ENCODE data around the gene CYP1A2.
"Not testable (repeated sequence)": the region's sequence is repeated elsewhere in the genome, so short reads cannot be mapped to it uniquely, and the experiment has no call there.

The CYP1A2 gene, protein sequence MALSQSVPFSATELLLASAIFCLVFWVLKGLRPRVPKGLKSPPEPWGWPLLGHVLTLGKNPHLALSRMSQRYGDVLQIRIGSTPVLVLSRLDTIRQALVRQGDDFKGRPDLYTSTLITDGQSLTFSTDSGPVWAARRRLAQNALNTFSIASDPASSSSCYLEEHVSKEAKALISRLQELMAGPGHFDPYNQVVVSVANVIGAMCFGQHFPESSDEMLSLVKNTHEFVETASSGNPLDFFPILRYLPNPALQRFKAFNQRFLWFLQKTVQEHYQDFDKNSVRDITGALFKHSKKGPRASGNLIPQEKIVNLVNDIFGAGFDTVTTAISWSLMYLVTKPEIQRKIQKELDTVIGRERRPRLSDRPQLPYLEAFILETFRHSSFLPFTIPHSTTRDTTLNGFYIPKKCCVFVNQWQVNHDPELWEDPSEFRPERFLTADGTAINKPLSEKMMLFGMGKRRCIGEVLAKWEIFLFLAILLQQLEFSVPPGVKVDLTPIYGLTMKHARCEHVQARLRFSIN

DNA sequence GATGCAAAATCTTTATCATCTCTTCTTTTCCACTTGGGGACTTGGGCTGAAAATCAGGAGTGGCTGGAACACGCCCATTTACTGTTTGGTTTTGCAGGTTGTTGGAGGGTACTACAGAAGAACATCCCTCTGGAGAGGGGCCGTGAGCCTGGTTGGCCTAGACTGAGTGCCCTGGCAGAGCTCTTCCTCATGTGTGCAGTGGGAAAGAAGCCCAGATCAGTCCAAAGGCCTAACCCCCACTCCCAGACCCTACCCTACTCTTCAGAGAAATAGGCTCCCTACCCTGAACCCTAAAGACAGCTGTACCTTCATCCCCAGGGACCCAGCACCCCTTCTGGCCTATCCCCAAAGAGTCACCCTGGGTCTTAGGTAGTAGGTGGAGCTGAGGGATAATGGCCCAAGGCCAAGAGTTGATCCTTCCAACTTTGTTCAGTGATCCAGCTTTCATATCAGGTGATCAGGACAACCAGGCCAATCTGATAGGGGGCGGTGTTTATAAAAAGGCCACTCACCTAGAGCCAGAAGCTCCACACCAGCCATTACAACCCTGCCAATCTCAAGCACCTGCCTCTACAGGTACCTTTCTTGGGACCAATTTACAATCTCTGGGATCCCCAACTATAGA is at the start of gene CYP1A2:
Gene CYP1A2 (plus strand): TSS at position 524 of the 625 bp plus-strand sequence. CDS start 894 bp downstream, outside the sequence.
- no peak for FAIRE-seq

DNA sequence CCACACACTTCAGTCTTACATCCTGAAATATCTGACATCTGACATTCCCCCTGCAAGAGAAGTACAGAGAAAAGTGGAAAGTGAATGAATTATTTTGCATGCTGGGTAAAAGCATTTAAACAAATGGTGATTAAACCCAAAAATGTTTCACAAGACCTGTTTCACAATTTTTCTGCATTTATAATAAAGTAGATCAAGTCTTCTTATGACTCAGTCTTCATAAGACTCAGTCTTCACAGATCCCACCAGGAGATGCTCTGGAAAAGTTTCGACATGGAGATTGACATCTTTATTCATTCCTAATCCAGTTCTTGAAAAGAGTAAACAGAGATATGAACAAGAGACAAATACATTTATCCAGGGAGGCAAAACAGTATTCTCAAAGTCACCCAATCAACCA is 39.6 kb upstream of the CYP1A2 start:
- FAIRE-seq: no peak

DNA sequence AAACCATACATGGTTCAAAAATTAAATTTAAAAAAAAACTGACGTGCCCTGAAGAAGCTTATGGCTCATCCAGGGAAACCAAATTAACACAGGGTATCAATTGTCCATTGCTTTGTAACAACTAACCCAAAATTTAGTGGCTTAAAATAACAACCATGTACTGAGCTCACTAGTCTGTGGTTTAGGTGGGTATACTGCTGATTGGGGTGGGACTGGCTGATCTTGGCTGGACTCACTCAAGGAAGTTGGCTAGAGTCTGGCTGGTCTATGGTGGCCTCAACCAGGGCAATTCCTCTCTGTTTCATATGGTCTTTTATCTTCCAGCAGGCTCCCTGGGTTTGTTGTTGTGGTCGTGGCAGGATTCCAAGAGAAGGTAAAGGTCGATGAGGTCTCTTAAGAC is 38.8 kb upstream of the CYP1A2 start:
- FAIRE-seq: no peak

DNA sequence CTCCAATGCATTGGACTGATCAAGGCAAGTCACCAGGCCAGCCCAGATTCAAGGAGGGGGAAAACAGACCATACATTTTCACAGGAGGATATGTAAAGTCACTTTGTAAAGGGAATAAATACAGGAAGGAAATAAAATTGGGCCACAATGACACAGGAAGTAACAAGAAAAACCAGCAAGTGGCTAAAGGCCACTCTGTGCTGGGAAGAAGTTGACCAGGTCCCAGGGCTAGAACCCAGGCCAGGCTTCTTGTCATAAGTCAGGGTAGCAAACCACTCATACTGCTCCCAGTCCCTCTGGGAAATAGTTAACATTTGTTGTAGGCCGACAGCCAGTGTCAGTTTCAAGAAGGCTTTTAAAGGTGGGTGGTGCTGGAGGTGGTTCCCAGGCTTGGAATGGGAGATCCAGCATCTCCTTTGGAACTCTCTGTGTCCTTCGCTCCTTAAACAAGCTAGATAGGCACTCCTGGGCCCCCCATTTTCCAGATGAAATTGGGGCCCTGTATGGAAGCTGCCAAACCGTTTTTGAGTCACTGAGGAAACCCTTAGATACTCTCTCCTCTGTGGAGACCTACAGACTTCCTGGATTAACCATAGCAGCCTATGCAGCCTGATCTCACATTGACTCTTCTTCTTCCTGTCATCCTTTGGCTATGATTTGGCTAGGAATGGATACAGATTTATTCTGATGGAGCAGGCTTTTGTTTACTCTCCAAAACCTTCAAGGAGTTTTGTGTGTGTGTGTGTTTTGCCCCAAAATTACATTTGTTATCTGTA is 38.1 kb upstream of the CYP1A2 start:
- no peak for FAIRE-seq

DNA sequence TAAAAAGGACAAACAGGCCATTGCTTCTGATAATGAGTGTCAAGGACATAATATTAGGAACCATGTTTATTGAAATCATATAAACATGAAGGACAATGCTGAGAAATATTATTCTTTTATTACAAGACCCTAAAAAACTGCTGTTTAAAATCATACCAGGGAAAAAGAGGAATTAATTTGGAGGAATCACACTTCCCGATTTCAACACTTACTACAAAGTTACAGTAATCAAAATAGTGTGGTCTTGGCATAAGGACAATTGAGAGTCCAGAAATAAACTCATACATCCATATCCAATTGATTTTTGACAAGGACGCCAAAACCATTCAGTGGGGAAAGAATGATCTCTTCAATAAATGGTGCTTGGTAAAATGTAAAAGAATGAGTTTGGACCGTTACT is 36.3 kb upstream of the CYP1A2 start:
- no peak for FAIRE-seq

DNA sequence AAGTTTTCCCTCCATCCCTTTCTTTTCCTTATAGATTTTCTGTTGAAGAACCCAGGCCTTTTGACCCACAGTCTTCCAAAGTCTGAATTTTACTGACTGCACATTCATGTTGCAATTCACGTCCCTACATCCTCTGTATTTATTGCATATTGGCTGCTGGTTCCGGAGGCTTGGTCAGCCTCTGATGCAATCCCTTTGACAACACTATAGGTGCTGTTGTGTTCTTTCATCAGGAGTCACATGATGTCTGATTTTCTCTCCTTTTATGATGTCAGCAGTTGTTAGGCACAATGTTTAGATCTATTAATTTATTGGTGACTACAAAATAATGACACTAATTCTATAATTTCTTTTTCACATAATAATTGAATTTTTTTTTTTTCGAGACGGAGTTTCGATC is 32.0 kb upstream of the CYP1A2 start:
- no peak for FAIRE-seq

DNA sequence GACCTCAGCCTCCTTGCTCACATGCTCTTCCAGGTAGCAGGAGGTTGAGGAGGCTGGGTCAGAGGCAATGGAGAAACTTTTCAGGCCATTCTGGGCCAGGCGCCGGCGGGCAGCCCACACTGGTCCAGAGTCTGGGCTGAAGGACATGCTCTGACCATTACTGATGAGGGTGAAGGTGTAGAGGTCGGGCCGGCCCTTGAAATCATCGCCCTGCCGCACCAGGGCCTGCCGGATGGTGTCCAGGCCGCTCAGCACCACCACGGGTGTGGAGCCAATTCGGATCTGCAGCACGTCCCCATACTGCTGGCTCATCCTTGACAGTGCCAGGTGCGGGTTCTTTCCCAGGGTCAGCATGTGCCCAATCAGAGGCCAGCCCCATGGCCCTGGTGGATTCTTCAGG is 26.1 kb upstream of the CYP1A2 start:
- no peak for FAIRE-seq

DNA sequence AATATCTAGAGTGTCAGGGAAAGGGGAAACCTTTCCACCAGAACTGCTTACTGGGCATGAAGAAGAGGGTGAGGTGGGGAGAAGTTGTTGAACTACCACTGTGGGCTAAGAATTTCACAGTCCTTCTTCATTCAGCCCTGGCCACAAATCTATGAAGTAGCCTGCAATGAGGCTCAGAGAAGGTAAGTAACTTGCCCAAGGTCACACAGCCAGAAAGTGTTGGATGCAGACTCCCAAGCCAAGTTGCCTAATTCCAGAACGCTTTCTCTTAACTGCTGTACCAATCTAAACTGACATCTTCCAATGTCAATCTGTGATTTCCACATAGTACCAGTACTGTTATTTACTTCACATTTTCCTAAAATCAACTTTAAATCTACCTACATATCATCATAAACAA is 25.5 kb upstream of the CYP1A2 start:
- FAIRE-seq: no peak

DNA sequence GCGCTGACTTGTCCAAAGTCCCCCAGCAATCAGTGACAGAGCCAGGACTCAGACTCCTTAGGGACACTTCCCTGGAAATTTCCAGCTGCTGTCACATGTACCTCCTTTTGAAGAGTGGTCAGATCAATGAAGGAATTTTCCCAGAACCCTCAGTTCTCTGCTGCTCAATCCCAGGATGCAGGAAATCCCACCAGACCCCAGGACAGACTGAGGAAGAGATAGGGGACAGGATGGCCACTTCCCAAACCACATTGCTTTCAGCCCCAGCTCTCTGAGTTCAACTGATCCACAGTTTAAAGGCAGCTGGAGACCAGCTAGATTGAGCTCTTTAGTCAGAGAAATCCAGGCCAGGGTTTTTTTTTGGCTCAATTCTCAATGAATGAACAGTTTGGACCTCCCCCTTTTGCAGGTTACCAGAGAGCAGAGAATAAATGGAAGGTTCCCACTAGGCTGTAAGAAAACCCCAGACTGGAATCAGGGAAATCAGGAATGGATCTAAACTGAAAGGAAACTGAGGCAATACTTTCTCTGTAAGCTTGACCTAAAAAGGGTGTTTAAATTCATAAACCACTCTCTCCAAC is 24.8 kb upstream of the CYP1A2 start:
- FAIRE-seq: peak; percentile 55

DNA sequence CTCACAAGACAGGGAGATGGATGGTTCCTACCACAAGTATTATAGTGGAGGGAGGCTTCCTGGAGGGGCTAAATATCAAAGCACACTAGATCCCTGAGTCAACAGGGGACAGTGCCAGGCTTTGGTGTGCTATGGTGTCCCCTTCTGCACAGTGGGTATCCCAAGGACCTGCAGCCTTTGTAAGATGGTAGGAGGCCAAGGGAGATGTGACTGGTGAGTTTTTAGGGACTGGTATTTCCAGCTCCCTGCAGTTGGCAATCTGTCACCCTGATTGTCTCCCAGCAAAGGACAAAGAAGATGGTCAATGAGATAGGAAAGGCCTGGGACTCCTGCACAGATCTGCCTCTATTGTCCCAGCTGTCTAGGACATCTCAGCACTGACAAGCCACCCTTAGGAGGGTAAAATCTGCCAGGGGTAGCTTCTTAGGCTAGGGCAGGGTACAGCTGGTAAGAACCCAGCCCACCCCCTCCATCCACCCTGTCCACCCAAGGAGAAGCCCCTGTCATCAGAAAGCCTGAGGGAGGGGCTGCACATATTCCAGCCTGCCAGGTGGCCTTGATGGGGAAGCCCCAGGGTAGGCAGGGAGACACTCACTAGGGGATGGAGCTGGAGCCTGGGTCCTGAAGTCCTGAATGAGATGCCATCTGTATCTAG is 23.9 kb upstream of the CYP1A2 start:
- no peak for FAIRE-seq

DNA sequence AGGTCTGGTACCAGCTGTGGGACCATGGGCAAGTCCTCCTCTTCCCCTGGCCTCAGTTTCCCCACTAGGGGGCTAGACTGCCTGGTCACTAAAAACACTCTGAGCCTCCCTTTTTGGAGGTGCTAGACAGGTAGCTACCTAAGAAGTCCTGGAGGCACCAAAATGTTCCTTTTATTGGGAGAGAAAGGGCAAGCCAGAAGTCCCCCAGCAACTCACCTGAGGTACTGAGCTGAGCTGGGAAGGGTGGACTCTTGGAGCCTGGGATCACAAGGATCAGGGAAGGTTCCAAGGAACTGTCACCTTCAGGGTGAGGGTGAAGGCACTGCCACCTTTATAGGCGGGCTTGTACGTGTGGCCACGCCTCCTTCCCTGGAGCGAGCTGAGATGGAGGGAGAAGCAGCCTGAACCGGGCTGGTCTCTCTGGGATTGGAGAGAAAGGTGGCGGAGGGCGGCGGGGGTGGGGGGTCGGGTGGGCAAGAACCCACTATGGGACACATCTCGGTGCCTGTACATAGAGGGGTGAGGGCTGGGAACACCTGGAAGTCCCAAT is 23.3 kb upstream of the CYP1A2 start, which contains the start of gene CYP1A1:
Gene CYP1A1 (minus strand): TSS at position 304 of the 550 bp plus-strand sequence. CDS start 2,431 bp downstream, outside the sequence.
- no peak for FAIRE-seq

DNA sequence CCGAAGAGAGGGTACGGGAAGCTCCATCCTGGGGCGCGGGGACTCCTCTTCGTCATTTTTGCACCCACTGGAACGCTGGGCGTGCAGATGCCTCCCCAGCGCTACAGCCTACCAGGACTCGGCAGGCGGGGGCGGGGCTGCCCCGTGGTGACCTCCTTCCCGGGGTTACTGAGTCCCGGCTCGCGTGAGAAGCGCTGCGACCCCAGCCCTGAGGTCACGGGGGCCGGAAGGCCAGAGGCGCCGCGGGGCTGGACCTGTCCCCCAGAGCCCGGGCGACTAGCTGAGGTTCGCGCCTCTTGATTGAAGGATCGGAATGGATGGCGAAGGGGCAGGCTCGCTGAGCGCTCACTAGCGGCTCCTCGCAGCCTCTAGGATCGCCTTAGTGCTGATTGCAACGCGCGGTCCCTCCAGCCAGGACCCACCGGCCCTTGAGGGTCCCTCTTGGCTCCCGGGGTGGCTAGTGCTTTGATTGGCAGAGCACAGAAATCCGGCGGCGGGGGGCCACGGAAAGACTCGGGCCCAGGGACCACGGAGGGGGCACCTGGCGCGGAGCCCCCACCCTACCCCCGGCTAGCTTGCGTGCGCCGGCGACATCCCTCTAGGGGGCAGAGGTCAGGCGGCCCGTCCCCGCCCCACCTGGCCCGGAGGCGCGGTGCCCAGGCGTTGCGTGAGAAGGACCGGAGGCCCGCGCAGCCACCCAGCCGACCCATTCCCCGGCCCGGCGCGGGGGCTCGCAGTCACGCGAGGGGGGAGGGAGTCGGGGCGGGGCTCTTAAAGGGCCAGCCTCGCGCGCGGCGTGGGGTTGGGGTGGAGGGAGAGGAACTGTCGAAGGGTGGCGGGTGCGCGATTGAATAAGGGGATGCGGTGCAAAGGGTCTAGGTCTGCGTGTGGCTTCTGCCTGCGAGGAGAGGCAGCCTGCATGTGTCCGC is 22.5 kb upstream of the CYP1A2 start:
- FAIRE-seq: no peak

DNA sequence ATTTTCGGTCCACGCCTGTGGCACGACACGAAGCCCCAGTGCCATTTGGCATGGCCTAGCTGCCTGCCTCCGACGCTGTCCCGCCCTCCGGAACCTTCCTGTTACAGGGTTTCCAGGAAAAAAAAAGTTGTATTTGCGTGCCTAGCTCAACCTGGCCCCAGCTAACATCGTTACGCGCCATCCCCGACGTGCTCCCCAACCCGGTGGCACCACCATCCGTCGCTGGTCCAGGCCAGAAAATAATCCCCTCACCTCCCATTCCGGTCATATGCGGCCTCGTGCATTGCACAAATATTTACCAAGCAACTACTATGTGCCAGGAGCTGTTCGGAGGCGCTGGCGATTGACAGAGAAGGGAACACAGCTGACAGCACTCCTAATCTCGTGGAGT is 21.9 kb upstream of the CYP1A2 start:
- FAIRE-seq: no peak

DNA sequence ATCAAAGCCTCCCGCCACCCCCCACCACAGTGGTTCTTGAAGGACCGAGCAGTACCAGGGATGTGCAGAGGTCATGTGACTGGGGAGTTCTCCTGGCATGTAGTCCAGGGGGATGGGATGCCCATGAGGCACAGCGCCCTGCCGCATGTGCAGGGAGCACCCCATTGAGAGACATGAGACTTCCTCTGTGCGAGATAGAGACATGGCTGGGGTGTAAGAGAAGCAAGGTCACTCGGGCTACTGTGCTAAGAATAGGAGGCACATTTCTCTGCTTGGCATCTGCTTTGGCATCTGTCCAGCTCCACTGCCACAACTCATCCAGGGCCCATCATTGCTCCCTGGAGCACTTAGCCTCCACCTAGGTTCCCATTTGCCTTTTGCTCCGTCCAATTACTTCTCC is 20.9 kb upstream of the CYP1A2 start:
- FAIRE-seq: no peak

DNA sequence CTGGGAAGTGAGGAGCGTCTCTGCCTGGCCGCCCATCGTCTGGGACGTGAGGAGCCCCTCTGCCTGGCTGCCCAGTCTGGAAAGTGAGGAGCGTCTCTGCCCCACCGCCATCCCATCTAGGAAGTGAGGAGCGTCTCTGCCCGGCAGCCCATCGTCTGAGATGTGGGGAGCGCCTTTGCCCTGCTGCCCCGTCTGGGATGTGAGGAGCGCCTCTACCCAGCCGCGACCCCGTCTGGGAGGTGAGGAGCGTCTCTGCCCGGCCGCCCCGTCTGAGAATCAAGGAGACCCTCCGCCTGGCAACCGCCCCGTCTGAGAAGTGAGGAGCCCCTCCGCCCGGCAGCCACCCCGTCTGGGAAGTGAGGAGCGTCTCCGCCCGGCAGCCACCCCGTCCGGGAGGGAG is 19.9 kb upstream of the CYP1A2 start:
- FAIRE-seq: not testable (repeated sequence)

DNA sequence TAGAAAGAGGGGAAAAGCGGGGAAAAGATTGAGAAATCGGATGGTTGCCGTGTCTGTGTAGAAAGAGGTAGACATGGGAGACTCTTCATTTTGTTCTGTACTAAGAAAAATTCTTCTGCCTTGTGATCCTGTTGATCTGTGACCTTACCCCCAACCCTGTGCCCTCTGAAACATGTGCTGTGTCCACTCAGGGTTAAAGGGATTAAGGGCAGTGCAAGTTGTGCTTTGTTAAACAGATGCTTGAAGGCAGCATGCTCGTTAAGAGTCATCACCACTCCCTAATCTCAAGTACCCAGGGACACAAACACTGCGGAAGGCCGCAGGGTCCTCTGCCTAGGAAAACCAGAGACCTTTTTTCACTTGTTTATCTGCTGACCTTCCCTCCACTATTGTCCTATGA is 19.3 kb upstream of the CYP1A2 start:
- not testable (repeated sequence) for FAIRE-seq

DNA sequence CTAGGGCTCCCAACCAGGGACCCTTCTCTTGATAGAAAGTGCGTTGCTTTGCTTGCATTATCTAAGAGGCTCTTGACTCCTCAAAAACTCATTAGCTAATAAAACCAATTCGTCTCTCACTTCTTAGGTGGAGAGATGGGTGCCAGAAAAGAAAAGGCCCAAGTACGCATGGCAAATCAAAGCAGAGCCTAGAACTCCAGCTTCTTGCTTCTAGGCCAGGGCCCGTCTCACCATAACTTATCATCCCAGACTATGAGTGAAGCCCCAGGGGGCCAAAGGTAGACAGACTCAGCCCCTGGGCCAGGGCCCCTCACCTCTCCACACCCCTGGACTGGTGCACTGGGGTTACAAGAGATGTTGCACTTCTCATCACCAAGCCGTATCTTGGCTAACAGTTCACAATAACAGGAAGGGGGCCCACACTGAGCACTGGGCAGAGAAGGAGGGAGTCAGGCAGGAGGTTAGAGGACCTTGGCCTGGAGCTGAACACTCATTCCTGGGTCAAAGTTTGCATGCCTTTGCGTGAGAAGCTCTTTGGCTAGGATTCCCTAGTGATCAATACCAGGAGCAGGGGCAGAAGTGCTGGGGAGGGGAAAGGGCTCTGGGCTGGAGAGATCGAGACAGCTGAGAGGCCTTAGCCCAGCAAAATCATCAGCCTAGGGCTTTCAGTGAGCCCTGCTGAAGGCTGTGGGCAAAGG is 17.9 kb upstream of the CYP1A2 start:
- FAIRE-seq: no peak

DNA sequence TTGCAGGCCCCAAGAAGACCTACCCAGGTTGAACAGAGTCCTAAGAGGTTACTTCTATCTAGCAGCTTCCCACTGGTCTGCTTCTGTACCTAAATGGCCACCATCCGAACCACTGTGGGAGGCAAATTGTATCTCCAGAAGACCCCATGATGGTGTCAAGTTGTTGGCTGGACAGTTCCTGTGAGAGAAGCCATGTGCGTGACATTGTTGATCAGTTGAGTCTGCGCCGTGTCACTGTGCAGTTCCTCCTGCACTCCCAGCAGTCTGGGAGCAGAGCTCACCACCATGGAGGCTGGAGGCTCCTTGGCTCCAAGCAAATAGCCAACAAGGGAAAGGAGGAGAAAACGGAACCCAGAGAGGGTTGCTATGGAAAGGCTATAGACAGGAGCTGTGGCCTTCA is 15.8 kb upstream of the CYP1A2 start:
- FAIRE-seq: no peak

DNA sequence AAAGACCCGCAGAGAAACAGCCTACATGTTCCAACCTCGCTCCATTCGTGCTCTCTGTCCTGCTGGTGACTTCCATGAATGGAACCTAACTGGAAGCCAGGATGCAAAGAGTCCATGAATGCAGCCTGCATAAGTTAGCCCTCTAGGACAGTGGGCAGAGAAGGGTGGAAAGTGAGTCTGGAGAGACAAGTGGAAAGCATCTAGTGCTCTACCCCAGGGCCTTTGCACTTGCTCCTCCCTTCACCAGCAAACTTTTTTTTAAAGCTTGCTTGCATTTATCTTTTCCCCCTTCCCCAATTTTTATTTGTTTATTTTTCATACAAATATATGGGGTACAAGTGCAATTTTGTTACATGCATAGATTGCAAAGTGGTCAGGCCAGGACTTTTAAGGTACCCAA is 15.4 kb upstream of the CYP1A2 start:
- no peak for FAIRE-seq

DNA sequence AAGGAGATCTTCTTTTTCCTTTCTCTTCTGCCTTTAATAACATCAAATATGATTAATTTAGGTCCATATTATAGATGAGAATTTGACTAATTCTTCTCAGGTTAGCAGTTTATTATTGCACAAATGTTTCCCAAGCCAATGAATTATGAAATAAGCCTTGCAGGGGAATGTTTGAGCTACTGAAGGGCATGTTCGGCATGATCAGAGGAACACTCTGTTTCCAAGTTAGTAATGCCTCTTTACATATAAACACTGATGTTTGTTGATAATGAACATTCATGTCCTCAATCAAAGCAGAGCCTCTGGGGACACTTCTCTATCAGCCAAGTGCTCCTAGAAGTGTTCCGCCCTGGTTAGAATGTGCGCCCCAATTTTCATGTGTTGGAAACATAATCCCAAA is 13.3 kb upstream of the CYP1A2 start:
- FAIRE-seq: no peak

Data from islet of Langerhans (tissue), 1 donor.